HCT116 (cell line): ENCODE data around the gene SUGP2. TPM values are rescaled to one million over a fixed set of nuclear protein-coding genes. Genes with fewer than 3 reads are reported as not detected.

Experiments used
- ATAC-seq: fragments of 200-7000 bp; cut with Tn5 transposase; 2 replicates; pipeline ENCODE4 v1.9.1; 2020; ENCODE audit warnings: mild to moderate bottlenecking, moderate library complexity
- BruUV-seq: library from RNA; stranded (reverse); fragments of 400-500 nt; replicated peaks from 2 replicates; lab custom pipeline; 2021; lab: Mats Ljungman, UMichigan
- CTCF ChIA-PET: fragments of 300-600 bp; sonication (Branson Sonifier 250); formaldehyde crosslinking; loops from one replicate; lab custom pipeline; 2021; ENCODE audit warnings: antibody characterized with exemption; lab: Charles Lee
- POLR2A ChIA-PET: fragments of 300-600, 350-600 bp; sonication (Branson Sonifier 250); formaldehyde crosslinking; loops from one replicate; lab custom pipeline; 2021; ENCODE audit warnings: antibody characterized with exemption; lab: Charles Lee
- RAD21 ChIA-PET, 2 experiments: fragments of 300-600 bp; sonication (Branson Sonifier 250); formaldehyde crosslinking; loops; one replicate each; lab custom pipeline; 2023; ENCODE audit warnings: low total read pairs in 2 of 2; ENCODE audit not compliant: uncharacterized antibody in 2 of 2, unreplicated experiment in 2 of 2, low non-redundant PET in 1 of 2; lab: Charles Lee
- DNase-seq: peaks from one replicate; pipeline ENCODE4 v3.0.0-alpha.2; 2010; ENCODE audit warnings: low read depth, low spot score
- H2AFZ ChIP-seq: fragments of 200-600 bp; shearing (Covaris generic), sonication (generic); 2 replicates; pipeline ENCODE4 v1.6.1; 2017; ENCODE audit warnings: low read depth, mixed run types, mixed read lengths, antibody characterized with exemption, low read length; ENCODE audit not compliant: poor library complexity, severe bottlenecking
- H3K27ac ChIP-seq: 2 replicates; pipeline ENCODE4 v1.5.1; 2012; ENCODE audit warnings: low read depth, low read length
- H3K27me3 ChIP-seq: fragments of 200-600 bp; sonication (generic); 2 replicates; pipeline ENCODE4 v1.6.1; 2016; ENCODE audit warnings: mixed run types, low read length, mixed read lengths; ENCODE audit not compliant: insufficient read depth
- H3K36me3 ChIP-seq, 2 experiments: fragments of 200-500 bp in 1 of 2; fragments of 200-600 bp in 1 of 2; sonication (Bioruptor generic) in 1 of 2; sonication (generic) in 1 of 2; 2 replicates each; pipeline versions ENCODE4 v1.5.1 to v1.6.1; 2014 to 2016; ENCODE audit warnings: low read length in 2 of 2, inconsistent platforms in 1 of 2, mixed read lengths in 1 of 2, mixed run types in 1 of 2; ENCODE audit not compliant: insufficient read depth in 2 of 2, control insufficient read depth in 1 of 2
- H3K4me1 ChIP-seq, 2 experiments: fragments of 200-600 bp in 1 of 2; sonication (generic) in 1 of 2; 2 replicates each; pipeline versions ENCODE4 v1.5.1 to v1.6.1; 2012 to 2017; ENCODE audit warnings: low read length in 2 of 2, inconsistent platforms in 1 of 2, mild to moderate bottlenecking in 1 of 2, mixed read lengths in 1 of 2, mixed run types in 1 of 2, moderate library complexity in 1 of 2; ENCODE audit not compliant: insufficient read depth in 2 of 2, control insufficient read depth in 1 of 2
- H3K4me2 ChIP-seq: fragments of 200-600 bp; sonication (generic); 2 replicates; pipeline ENCODE4 v1.6.1; 2017; ENCODE audit warnings: mixed run types, low read length, mixed read lengths
- H3K4me3 ChIP-seq, 2 experiments: fragments of 200-600 bp in 1 of 2; sonication (generic) in 1 of 2; replicated peaks in 1 of 2; 2 replicates each; pipeline ENCODE4 v1.5.1; 2011 to 2016; ENCODE audit warnings: low read length in 2 of 2, control low read depth in 1 of 2, low read depth in 1 of 2, mild to moderate bottlenecking in 1 of 2, mixed read lengths in 1 of 2, mixed run types in 1 of 2
- H3K79me2 ChIP-seq: fragments of 200-600 bp; sonication (generic); 2 replicates; pipeline ENCODE4 v1.6.1; 2017; ENCODE audit warnings: mild to moderate bottlenecking, mixed run types, low read length, moderate library complexity, mixed read lengths; ENCODE audit not compliant: insufficient read depth
- H3K9ac ChIP-seq: fragments of 200-600 bp; sonication (generic); 2 replicates; pipeline ENCODE4 v1.6.1; 2016; ENCODE audit warnings: low read length, mixed read lengths
- H3K9me2 ChIP-seq: fragments of 200-600 bp; sonication (generic), shearing (Covaris generic); 2 replicates; pipeline ENCODE4 v1.6.1; 2017; ENCODE audit warnings: mixed run types, mild to moderate bottlenecking, moderate library complexity; ENCODE audit not compliant: insufficient read depth
- H3K9me3 ChIP-seq, 2 experiments: fragments of 200-500 bp in 1 of 2; fragments of 200-600 bp in 1 of 2; sonication (Bioruptor generic) in 1 of 2; sonication (generic) in 1 of 2; 2 replicates each; pipeline ENCODE4 v1.6.1; 2014 to 2017; ENCODE audit warnings: low read length in 2 of 2, mixed read lengths in 2 of 2, inconsistent platforms in 1 of 2, low read depth in 1 of 2, mild to moderate bottlenecking in 1 of 2, mixed run types in 1 of 2, moderate library complexity in 1 of 2; ENCODE audit not compliant: control insufficient read depth in 1 of 2, insufficient read depth in 1 of 2
- H4K20me1 ChIP-seq: fragments of 200-600 bp; sonication (generic), shearing (Covaris generic); 2 replicates; pipeline ENCODE4 v1.6.1; 2017; ENCODE audit warnings: mixed run types, mild to moderate bottlenecking, moderate library complexity; ENCODE audit not compliant: insufficient read depth
- CEBPB ChIP-seq: IDR thresholded peaks from 2 replicates; pipeline ENCODE4 v1.6.1; 2012; ENCODE audit warnings: low read depth
- CTCF ChIP-seq, 3 experiments: fragments of 200-600 bp in 1 of 3; sonication (generic) in 1 of 3; IDR thresholded peaks in 2 of 3; conservative IDR thresholded peaks in 1 of 3; 2 replicates each; pipeline ENCODE4 v1.5.1; 2012 to 2017; ENCODE audit warnings: low read depth in 2 of 3, low read length in 2 of 3, antibody characterized with exemption in 1 of 3, borderline replicate concordance in 1 of 3, control low read depth in 1 of 3, mild to moderate bottlenecking in 1 of 3, mixed read lengths in 1 of 3, mixed run types in 1 of 3, moderate library complexity in 1 of 3; ENCODE audit not compliant: insufficient read depth in 1 of 3
- ELF1 ChIP-seq: IDR thresholded peaks from 2 replicates; pipeline ENCODE4 v1.6.1; 2012; ENCODE audit warnings: low read depth, borderline replicate concordance
- EZH2phosphoT487 ChIP-seq: fragments of 200-600 bp; IDR thresholded peaks from 2 replicates; pipeline ENCODE4 v1.6.1; 2018; ENCODE audit warnings: antibody characterized with exemption, borderline replicate concordance
- JUND ChIP-seq: IDR thresholded peaks from 2 replicates; pipeline ENCODE4 v1.6.1; 2012
- MAX ChIP-seq: IDR thresholded peaks from 2 replicates; pipeline ENCODE4 v1.6.1; 2012
- POLR2A ChIP-seq: IDR thresholded peaks from 2 replicates; pipeline ENCODE4 v1.7.0; 2011; ENCODE audit warnings: borderline replicate concordance; ENCODE audit not compliant: insufficient read depth, insufficient read length; ENCODE audit errors: extremely low read depth
- POLR2AphosphoS5 ChIP-seq: IDR thresholded peaks from 2 replicates; pipeline ENCODE4 v1.6.1; 2011; ENCODE audit warnings: mild to moderate bottlenecking, low read depth, low read length, moderate library complexity
- RAD21 ChIP-seq: IDR thresholded peaks from 2 replicates; pipeline ENCODE4 v1.6.1; 2012; ENCODE audit warnings: low read depth, mild to moderate bottlenecking
- SIN3A ChIP-seq: IDR thresholded peaks from 2 replicates; pipeline ENCODE4 v1.6.1; 2012; ENCODE audit warnings: low read depth
- SP1 ChIP-seq: IDR thresholded peaks from 2 replicates; pipeline ENCODE4 v1.6.1; 2012; ENCODE audit warnings: low read depth
- SRF ChIP-seq: IDR thresholded peaks from 2 replicates; pipeline ENCODE4 v1.6.1; 2012; ENCODE audit warnings: low read depth
- ZBTB33 ChIP-seq: IDR thresholded peaks from 2 replicates; pipeline ENCODE4 v1.6.1; 2011; ENCODE audit warnings: mild to moderate bottlenecking, low read length, moderate library complexity; ENCODE audit not compliant: insufficient replicate concordance; ENCODE audit errors: extremely low read depth
- intact Hi-C: fragments of 100-400 bp; cut with micrococcal nuclease; formaldehyde crosslinking; loops from 2 replicates; pipeline ENCODE4 v1.10.0; 2022
- total RNA-seq: library from RNA; stranded (reverse); gene quantifications from one replicate; pipeline ENCODE4 v1.2.1, GENCODE V29; 2021; ENCODE audit not compliant: unreplicated experiment

The SUGP2 gene
- total RNA-seq, 1 experiment from 2014 or later = 82.4 TPM

GRCh38 chr19:19054939-19055440 is 21.7 kb upstream of the SUGP2 start:
- Histone ChIP-seq H3K9ac (no peak overlapping the region), H3K4me2 (no peak overlapping the region), H3K27ac (no peak overlapping the region), H4K20me1 (no peaks in the 10 kb centered on the region), H3K27me3 (no peaks in the 10 kb centered on the region), H3K79me2 (no peaks in the 10 kb centered on the region), H3K9me3 (no peaks in the 10 kb centered on the region), H3K36me3 (peaks cover 3 to 57% of the 10 kb centered on the region in 2 experiments; a peak in 3 of 4 replicates), H3K4me3 (no peak overlapping the region), H3K9me2 (no peaks in the 10 kb centered on the region), H2AFZ (no peak overlapping the region), H3K4me1 (no peaks in the 10 kb centered on the region)
- no TSS peak for BruUV-seq
- intact Hi-C loops = loop anchor here (1.0 kb wide), 1 partner anchor 61 kb away; no protein-coding TSS in a partner anchor
- ChIA-PET CTCF (interaction anchor here (0.7 kb wide), 1 partner anchor 88 kb away, joined by 3 read pairs; no protein-coding TSS in a partner anchor), RAD21 (interaction anchor here in 1 of 2 experiments (1.3 kb wide), 1 partner anchor 87 kb away, joined by 3 read pairs; no protein-coding TSS in a partner anchor), POLR2A (no interaction called here)
- no peak for ATAC-seq
- no peak for TF ChIP-seq ELF1
- no peak for TF ChIP-seq SP1
- no peak for TF ChIP-seq CTCF (IDR thresholded peaks at IDR 0.05 in 2 of 3, conservative IDR thresholded peaks at IDR 0.05 in 1 of 3; ENCODE audit: borderline replicate concordance in 1 of 3, insufficient read depth in 1 of 3, low read depth in 2 of 3, low read length in 2 of 3)
- no peak for TF ChIP-seq EZH2phosphoT487
- no peak for DNase-seq

GRCh38 chr19:19054315-19054938 is 21.1 kb upstream of the SUGP2 start:
- peaks cover 3 to 56% of the 10 kb centered on the region in 2 experiments; a peak in 3 of 4 replicates for H3K36me3 ChIP-seq
- no peak overlapping the region for H2AFZ ChIP-seq
- intact Hi-C loops = loop anchor here (1.0 kb wide), 1 partner anchor 62 kb away; no protein-coding TSS in a partner anchor
- ChIA-PET RAD21 (interaction anchor here in 1 of 2 experiments (1.3 kb wide), 1 partner anchor 87 kb away, joined by 3 read pairs; no protein-coding TSS in a partner anchor), CTCF (interaction anchor here (1.2 kb wide), 1 partner anchor 121 kb away, joined by 4 read pairs; no protein-coding TSS in a partner anchor), POLR2A (no interaction called here)
- H3K4me3 ChIP-seq = no peak overlapping the region
- H3K27me3 ChIP-seq = no peaks in the 10 kb centered on the region
- no peak overlapping the region for H3K4me2 ChIP-seq
- no peak overlapping the region for H3K9ac ChIP-seq
- no peak for ATAC-seq
- no peak overlapping the region for H3K27ac ChIP-seq
- H3K9me3 ChIP-seq = no peaks in the 10 kb centered on the region
- TF ChIP-seq ZBTB33 (no peak), CEBPB (no peak), SRF (no peak), SIN3A (no peak), JUND (no peak), POLR2AphosphoS5 (no peak), RAD21 (no peak), MAX (no peak), POLR2A (no peak)
- no TSS peak for BruUV-seq
- no peaks in the 10 kb centered on the region for H3K9me2 ChIP-seq
- H4K20me1 ChIP-seq = no peaks in the 10 kb centered on the region
- H3K4me1 ChIP-seq = no peaks in the 10 kb centered on the region
- H3K79me2 ChIP-seq = no peaks in the 10 kb centered on the region
- DNase-seq = no peak
